IMR-90 (cell line): ENCODE data around the gene FAM110A. TPM values are rescaled to one million over a fixed set of nuclear protein-coding genes. Genes with fewer than 3 reads are reported as not detected.

Source experiments
- ATAC-seq: fragments of 200-7000 bp; cut with Tn5 transposase; 2 replicates; pipeline ENCODE4 v1.9.1; 2020; ENCODE audit warnings: low read depth, mild to moderate bottlenecking, moderate library complexity
- BruUV-seq: library from RNA; stranded (reverse); fragments of 400-500 nt; replicated peaks from 2 replicates; lab custom pipeline; 2021; lab: Mats Ljungman, UMichigan
- CTCF ChIA-PET: fragments of 300-600 bp; formaldehyde crosslinking; extraction: SDS; loops from one replicate; lab custom pipeline; 2021; ENCODE audit warnings: antibody characterized with exemption; lab: Yijun Ruan, JAX
- POLR2A ChIA-PET: fragments of 300-600 bp; sonication (Branson Sonifier 250); formaldehyde crosslinking; loops from one replicate; lab custom pipeline; 2022; ENCODE audit warnings: antibody characterized with exemption; ENCODE audit not compliant: unreplicated experiment; lab: Charles Lee
- DNase-seq: peaks from one replicate; pipeline ENCODE4 v3.0.0; 2013
- H2AFZ ChIP-seq: replicated peaks from 2 replicates; pipeline ENCODE3; 2013; ENCODE audit warnings: low read length, mild to moderate bottlenecking; ENCODE audit not compliant: poor library complexity
- H2AK5ac ChIP-seq: 2 replicates; pipeline ENCODE4 v1.6.1; 2013; ENCODE audit warnings: low read depth, low read length, inconsistent platforms
- H2AK9ac ChIP-seq: replicated peaks from 2 replicates; pipeline ENCODE3; 2013; ENCODE audit warnings: mild to moderate bottlenecking, low read depth, low read length, moderate library complexity; ENCODE audit not compliant: poor library complexity
- H2BK120ac ChIP-seq: 2 replicates; pipeline ENCODE4 v1.6.1; 2013; ENCODE audit warnings: low read depth, low read length, inconsistent platforms
- H2BK15ac ChIP-seq: 3 replicates; pipeline ENCODE4 v1.6.1; 2013; ENCODE audit warnings: low read depth, low read length, inconsistent platforms
- H2BK20ac ChIP-seq: 2 replicates; pipeline ENCODE4 v1.6.1; 2013; ENCODE audit warnings: low read depth, mild to moderate bottlenecking, inconsistent platforms, low read length, moderate library complexity
- H2BK5ac ChIP-seq: 2 replicates; pipeline ENCODE4 v1.6.1; 2013; ENCODE audit warnings: mild to moderate bottlenecking, low read depth, low read length, inconsistent platforms; ENCODE audit not compliant: poor library complexity, severe bottlenecking
- H3K14ac ChIP-seq: replicated peaks from 2 replicates; pipeline ENCODE4 v1.6.1; 2013; ENCODE audit warnings: low read depth, low read length, inconsistent platforms
- H3K18ac ChIP-seq: 2 replicates; pipeline ENCODE4 v1.6.1; 2013; ENCODE audit warnings: low read depth, low read length, control low read depth
- H3K23ac ChIP-seq: 2 replicates; pipeline ENCODE4 v1.6.1; 2013; ENCODE audit warnings: low read depth, low read length, inconsistent platforms
- H3K27ac ChIP-seq: 2 replicates; pipeline ENCODE4 v1.5.1; 2013; ENCODE audit warnings: mild to moderate bottlenecking, control low read depth, low read length; ENCODE audit not compliant: insufficient read depth
- H3K27me3 ChIP-seq: 2 replicates; pipeline ENCODE4 v1.6.1; 2013; ENCODE audit warnings: low read length; ENCODE audit not compliant: control insufficient read depth, insufficient read depth
- H3K36me3 ChIP-seq: 2 replicates; pipeline ENCODE4 v1.6.1; 2013; ENCODE audit warnings: low read length, mixed read lengths; ENCODE audit not compliant: control insufficient read depth, insufficient read depth
- H3K4ac ChIP-seq: 2 replicates; pipeline ENCODE4 v1.6.1; 2013; ENCODE audit warnings: low read depth, low read length, inconsistent platforms
- H3K4me1 ChIP-seq: 2 replicates; pipeline ENCODE4 v1.6.1; 2013; ENCODE audit warnings: low read length, mixed read lengths; ENCODE audit not compliant: control insufficient read depth, insufficient read depth
- H3K4me2 ChIP-seq: 2 replicates; pipeline ENCODE4 v1.6.1; 2013; ENCODE audit warnings: low read depth, mild to moderate bottlenecking, control low read depth, low read length, moderate library complexity
- H3K4me3 ChIP-seq: 2 replicates; pipeline ENCODE4 v1.5.1; 2013; ENCODE audit warnings: low read depth, mild to moderate bottlenecking, control low read depth, low read length, moderate library complexity; ENCODE audit not compliant: insufficient read depth
- H3K56ac ChIP-seq: 2 replicates; pipeline ENCODE4 v1.6.1; 2013; ENCODE audit warnings: low read length, inconsistent platforms; ENCODE audit not compliant: insufficient read depth; ENCODE audit errors: extremely low read depth
- H3K79me1 ChIP-seq, 2 experiments: 2 replicates each; pipeline ENCODE4 v1.6.1; 2013; ENCODE audit warnings: low read length in 2 of 2, inconsistent platforms in 1 of 2, low read depth in 1 of 2
- H3K9ac ChIP-seq: 2 replicates; pipeline ENCODE4 v1.6.1; 2013; ENCODE audit warnings: low read depth, low read length, control low read depth
- H3K9me1 ChIP-seq: 2 replicates; pipeline ENCODE4 v1.6.1; 2013; ENCODE audit warnings: low read length, inconsistent platforms; ENCODE audit not compliant: insufficient read depth
- H3K9me3 ChIP-seq: 2 replicates; pipeline ENCODE4 v1.6.1; 2013; ENCODE audit warnings: low read length; ENCODE audit not compliant: control insufficient read depth, insufficient read depth
- H4K20me1 ChIP-seq: 2 replicates; pipeline ENCODE4 v1.6.1; 2013; ENCODE audit warnings: low read length, inconsistent platforms; ENCODE audit not compliant: insufficient read depth
- H4K5ac ChIP-seq: 2 replicates; pipeline ENCODE4 v1.6.1; 2013; ENCODE audit warnings: mild to moderate bottlenecking, low read depth, low read length, control low read depth
- H4K8ac ChIP-seq, 2 experiments: 2 replicates each; pipeline ENCODE4 v1.6.1; 2013; ENCODE audit warnings: low read depth in 2 of 2, low read length in 2 of 2, control low read depth in 1 of 2, inconsistent platforms in 1 of 2
- H4K91ac ChIP-seq: 2 replicates; pipeline ENCODE4 v1.6.1; 2013; ENCODE audit warnings: low read depth, low read length, inconsistent platforms; ENCODE audit not compliant: insufficient read depth
- BHLHE40 ChIP-seq: fragments of 150-350 bp; IDR thresholded peaks from 2 replicates; pipeline ENCODE4 v1.6.1; 2016; ENCODE audit warnings: mild to moderate bottlenecking, low read depth, low read length
- USF2 ChIP-seq: fragments of 150-350 bp; IDR thresholded peaks from 2 replicates; pipeline ENCODE4 v1.6.1; 2017; ENCODE audit warnings: mild to moderate bottlenecking, antibody characterized with exemption, low read length, low read depth
- WGBS, 2 experiments: methylation state at CpG; one replicate each; pipeline versions ENCODE4 v1.1.5 to v1.1.7; 2013; ENCODE audit warnings: missing lambda C conversion rate in 2 of 2; ENCODE audit not compliant: insufficient read length in 1 of 2; ENCODE audit errors: extremely low coverage in 2 of 2; 5-methylcytosine and 5-hydroxymethylcytosine counted together
- dilution Hi-C: fragments of 300-500 bp; cut with HindIII; formaldehyde crosslinking; loops from one replicate; pipeline ENCODE4 v1.14.3; 2018; ENCODE audit warnings: low sequenced_read_pairs; ENCODE audit not compliant: unreplicated experiment
- in situ Hi-C: fragments of 300-500 bp; cut with MboI; formaldehyde crosslinking; loops from 3 replicates; pipeline ENCODE4 v1.14.3; 2019; ENCODE audit warnings: low sequenced_read_pairs, inconsistent platforms, mixed read lengths
- intact Hi-C: fragments of 100-400 bp; cut with micrococcal nuclease; formaldehyde crosslinking; loops from 2 replicates; pipeline ENCODE4 v1.10.0; 2022
- polyA plus RNA-seq, 3 experiments: library from polyadenylated mRNA; depleted of rRNA; stranded (reverse); fragments of >200 nt; gene quantifications; 2 replicates each; pipeline ENCODE4 v1.2.3, GENCODE V29; 2012; ENCODE audit warnings: low replicate concordance in 1 of 3
- total RNA-seq: library from RNA; depleted of rRNA; stranded (reverse); fragments of >200 nt; gene quantifications from 2 replicates; pipeline ENCODE4 v1.2.3, GENCODE V29; 2012

The FAM110A gene
- total and polyA plus RNA-seq, 2 of the 4 experiments (the other 2 are of a cell fraction) = 0.36 to 3.6 TPM

GRCh38 chr20:865440-865839 lies 31.9 kb downstream of the FAM110A start:
- in situ Hi-C loops = no loop called here
- BruUV-seq = no TSS peak
- no peak overlapping the region for H3K4me2 ChIP-seq
- no peak overlapping the region for H2AK5ac ChIP-seq
- no peaks in the 10 kb centered on the region for H3K9me1 ChIP-seq
- no peak overlapping the region for H3K14ac ChIP-seq
- no peak overlapping the region for H2BK15ac ChIP-seq
- H4K8ac ChIP-seq = no peak overlapping the region
- ChIA-PET POLR2A (no interaction called here), CTCF (no interaction called here)
- H3K4me1 ChIP-seq = no peaks in the 10 kb centered on the region
- H3K4me3 ChIP-seq = no peak overlapping the region
- H3K9me3 ChIP-seq = no peaks in the 10 kb centered on the region
- no peak overlapping the region for H3K27ac ChIP-seq
- WGBS, 2 experiments = no CpG with 5 or more reads among the region's 1 CpG
- no peak overlapping the region for H2AFZ ChIP-seq
- H4K20me1 ChIP-seq = no peaks in the 10 kb centered on the region
- dilution Hi-C loops = no loop called here
- TF ChIP-seq USF2 = no peak
- no peak for TF ChIP-seq BHLHE40
- H2BK5ac ChIP-seq = no peak overlapping the region
- DNase-seq = no peak
- H2BK20ac ChIP-seq = no peak overlapping the region
- peaks cover 5% of the 10 kb centered on the region for H3K27me3 ChIP-seq
- H3K4ac ChIP-seq = no peak overlapping the region
- no peak overlapping the region for H4K5ac ChIP-seq
- no peak overlapping the region for H3K23ac ChIP-seq
- H3K9ac ChIP-seq = no peak overlapping the region
- no peak for ATAC-seq
- intact Hi-C loops = no loop called here
- H3K79me1 ChIP-seq = no peaks in the 10 kb centered on the region
- H3K18ac ChIP-seq = no peak overlapping the region
- no peaks in the 10 kb centered on the region for H3K36me3 ChIP-seq
- H2BK120ac ChIP-seq = no peak overlapping the region
- no peak overlapping the region for H3K56ac ChIP-seq
- H4K91ac ChIP-seq = no peak overlapping the region
- no peak overlapping the region for H2AK9ac ChIP-seq
